Gastrocnemius medialis (tissue), 4 donors: Measurements from ENCODE around the gene MGAT5. TPM values are rescaled to one million over a fixed set of nuclear protein-coding genes. Genes with fewer than 3 reads are reported as not detected.

Source experiments
- ATAC-seq, 2 donors: fragments of 150-250 bp; one replicate each; pipeline ENCODE4 v1.9.1; 2016
- DNase-seq, 2 donors: peaks; one replicate each; pipeline ENCODE4 v3.0.0-alpha.2; 2019
- H3K27ac ChIP-seq, 4 donors: fragments of 200-600 bp; sonication (generic); 1 replicate in 1 of 4; 2 replicates in 3 of 4; pipeline ENCODE4 v1.5.1; 2016 to 2018; ENCODE audit warnings: mild to moderate bottlenecking in 2 of 4, moderate library complexity in 1 of 4
- H3K27me3 ChIP-seq, 3 donors: fragments of 200-600 bp; sonication (generic) in 2 of 3; 1 replicate in 1 of 3; 2 replicates in 2 of 3; pipeline versions ENCODE4 v1.5.1 to v1.6.0; 2016 to 2019; ENCODE audit warnings: mild to moderate bottlenecking in 1 of 3, moderate library complexity in 1 of 3
- H3K36me3 ChIP-seq, 2 donors: fragments of 200-600 bp; sonication (generic) in 1 of 2; one replicate each; pipeline ENCODE4 v1.5.1; 2017 to 2018
- H3K4me1 ChIP-seq, 2 donors: fragments of 200-600 bp; sonication (generic) in 1 of 2; one replicate each; pipeline ENCODE4 v1.5.1; 2016 to 2017; ENCODE audit warnings: mild to moderate bottlenecking in 2 of 2
- H3K4me3 ChIP-seq, 4 donors: fragments of 200-600 bp; sonication (generic) in 3 of 4; 1 replicate in 1 of 4; 2 replicates in 3 of 4; pipeline ENCODE4 v1.5.1; 2016 to 2019; ENCODE audit warnings: mild to moderate bottlenecking in 2 of 4
- H3K9me3 ChIP-seq, 3 donors: fragments of 200-600 bp; sonication (generic) in 2 of 3; 1 replicate in 1 of 3; 2 replicates in 2 of 3; pipeline ENCODE4 v1.5.1; 2016 to 2019
- CTCF ChIP-seq, 5 experiments: fragments of 450-650 bp in 3 of 5; fragments of 200-600 bp in 2 of 5; sonication (generic) in 2 of 5; IDR thresholded peaks in 4 of 5; conservative IDR thresholded peaks in 1 of 5; 1 replicate in 4 of 5; 2 replicates in 1 of 5; pipeline ENCODE4 v1.5.1; 2016 to 2019; ENCODE audit warnings: antibody characterized with exemption in 5 of 5, mild to moderate bottlenecking in 3 of 5, moderate library complexity in 3 of 5
- POLR2A ChIP-seq, 2 donors: fragments of 450-650 bp; IDR thresholded peaks; one replicate each; pipeline ENCODE4 v1.6.1; 2017; ENCODE audit warnings: antibody characterized with exemption in 2 of 2, mild to moderate bottlenecking in 2 of 2, moderate library complexity in 2 of 2
- in situ Hi-C, 4 donors: fragments of 200-750 bp; cut with MboI; loops; one replicate each; pipeline versions ENCODE4 v1.15.0 to v1.8.0; 2017; ENCODE audit warnings: low sequenced_read_pairs in 4 of 4
- intact Hi-C: fragments of 100-400 bp; cut with DNase I; formaldehyde crosslinking; loops from one replicate; pipeline ENCODE4 v1.15.1; 2023; ENCODE audit warnings: low total_unique reads
- total RNA-seq, 4 donors: library from RNA; depleted of rRNA; stranded (reverse); fragments of >200 nt; gene quantifications; one replicate each; pipeline versions ENCODE4 v1.1.0 to v1.2.3, GENCODE V29; 2016

MGAT5 gene
- total RNA-seq, 4 donors from 2014 or later: 3.0 to 4.9 (median 3.3) TPM

GRCh38 chr2:134269972-134270735, 16.3 kb downstream of the MGAT5 start:
- TF ChIP-seq CTCF (IDR thresholded peaks at IDR 0.05 in 4 of 5, conservative IDR thresholded peaks at IDR 0.05 in 1 of 5) (no peak), POLR2A (IDR thresholded peaks at IDR 0.05) (no peak)
- H3K36me3 ChIP-seq: no peaks in the 10 kb centered on the region
- no peaks in the 10 kb centered on the region for H3K9me3 ChIP-seq
- DNase-seq (no peak), ATAC-seq (no peak)
- H3K4me3 ChIP-seq: no peak overlapping the region
- H3K27me3 ChIP-seq: peaks cover 0 to 3% (median 0%) of the 10 kb centered on the region in 3 donors
- H3K4me1 ChIP-seq: no peaks in the 10 kb centered on the region
- intact Hi-C loops: no loop called here
- H3K27ac ChIP-seq: no peak overlapping the region
- in situ Hi-C loops: no loop called here

GRCh38 chr2:134271758-134272157, 17.9 kb downstream of the MGAT5 start:
- DNase-seq: no peak
- intact Hi-C loops (no loop called here), in situ Hi-C loops (no loop called here)
- TF ChIP-seq CTCF (IDR thresholded peaks at IDR 0.05 in 4 of 5, conservative IDR thresholded peaks at IDR 0.05 in 1 of 5) (no peak), POLR2A (IDR thresholded peaks at IDR 0.05) (no peak)
- Histone ChIP-seq H3K36me3 (no peaks in the 10 kb centered on the region), H3K9me3 (no peaks in the 10 kb centered on the region), H3K27ac (no peak overlapping the region), H3K4me1 (no peaks in the 10 kb centered on the region), H3K27me3 (peaks cover 0 to 3% (median 0%) of the 10 kb centered on the region in 3 donors), H3K4me3 (no peak overlapping the region)
- no peak for ATAC-seq

- no peaks in the 10 kb centered on the region for H3K36me3 ChIP-seq
- H3K4me1 ChIP-seq: no peaks in the 10 kb centered on the region
- in situ Hi-C loops (no loop called here), intact Hi-C loops (no loop called here)
- no peak for ATAC-seq
- DNase-seq: no peak
- no peaks in the 10 kb centered on the region for H3K9me3 ChIP-seq
- no peak overlapping the region for H3K4me3 ChIP-seq
- no peak overlapping the region for H3K27ac ChIP-seq
- TF ChIP-seq POLR2A (IDR thresholded peaks at IDR 0.05) (no peak), CTCF (IDR thresholded peaks at IDR 0.05 in 4 of 5, conservative IDR thresholded peaks at IDR 0.05 in 1 of 5) (no peak)
- H3K27me3 ChIP-seq: peaks cover 0 to 3% (median 0%) of the 10 kb centered on the region in 3 donors
Measured at GRCh38 chr2:134272806-134273205, 18.9 kb downstream of the MGAT5 start.

DNA sequence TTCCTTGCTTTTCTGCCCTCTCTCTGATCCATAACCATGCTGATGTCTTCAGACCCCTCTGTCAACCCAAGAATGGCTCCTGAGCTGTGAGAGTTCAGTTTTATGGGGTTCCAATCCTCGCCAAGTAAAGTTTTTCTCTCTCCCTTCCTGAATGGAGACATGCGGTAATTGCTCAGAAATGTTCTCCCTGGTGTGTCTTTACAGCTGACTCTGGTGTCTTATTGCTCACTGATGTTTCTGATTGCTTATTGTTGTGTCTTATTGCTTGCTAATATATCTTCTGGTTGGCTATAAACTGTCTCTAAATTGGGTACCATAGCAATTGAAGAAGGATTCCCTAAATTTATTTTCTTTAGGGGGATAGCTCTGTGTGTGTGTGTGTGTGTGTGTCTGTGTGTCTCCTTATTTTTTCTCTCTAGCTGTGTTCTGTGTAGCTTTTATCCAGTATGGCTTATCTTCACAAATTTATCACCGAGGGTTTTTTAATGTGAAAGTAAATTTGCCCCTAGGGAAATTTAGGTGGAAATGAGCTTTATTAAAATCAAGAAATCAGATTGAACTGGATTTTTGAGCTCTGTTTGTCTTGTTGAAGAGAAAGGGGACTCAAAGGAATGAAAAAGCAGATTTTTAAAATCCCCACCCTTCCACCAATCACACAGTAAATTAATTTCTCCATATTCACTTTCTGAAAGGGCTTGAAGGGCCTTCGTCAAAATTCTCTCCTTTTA, 19.5 kb downstream of the MGAT5 start:
- DNase-seq: no peak
- intact Hi-C loops (no loop called here), in situ Hi-C loops (no loop called here)
- ATAC-seq: no peak
- Histone ChIP-seq H3K27me3 (peaks cover 0 to 3% (median 0%) of the 10 kb centered on the region in 3 donors), H3K4me1 (no peaks in the 10 kb centered on the region), H3K4me3 (no peak overlapping the region), H3K36me3 (no peaks in the 10 kb centered on the region), H3K9me3 (no peaks in the 10 kb centered on the region), H3K27ac (no peak overlapping the region)
- TF ChIP-seq CTCF (IDR thresholded peaks at IDR 0.05 in 4 of 5, conservative IDR thresholded peaks at IDR 0.05 in 1 of 5) (no peak), POLR2A (IDR thresholded peaks at IDR 0.05) (no peak)
